OCI-LY3 (cell line): Measurements from ENCODE around the gene RUFY1.

Source experiments
- EZH2phosphoT487 ChIP-seq: fragments of 200-600 bp; shearing (Covaris generic); IDR thresholded peaks from 2 replicates; pipeline ENCODE4 v1.6.1; 2018; ENCODE audit warnings: antibody characterized with exemption, mixed run types, low read depth
- TF ChIP-seq, protein P1 (sequence below): fragments of 200-600, 300-600 bp; sonication (generic); IDR thresholded peaks from 2 replicates; pipeline ENCODE4 v1.5.1; 2014; ENCODE audit warnings: antibody characterized with exemption, low read length, low read depth

DNA sequence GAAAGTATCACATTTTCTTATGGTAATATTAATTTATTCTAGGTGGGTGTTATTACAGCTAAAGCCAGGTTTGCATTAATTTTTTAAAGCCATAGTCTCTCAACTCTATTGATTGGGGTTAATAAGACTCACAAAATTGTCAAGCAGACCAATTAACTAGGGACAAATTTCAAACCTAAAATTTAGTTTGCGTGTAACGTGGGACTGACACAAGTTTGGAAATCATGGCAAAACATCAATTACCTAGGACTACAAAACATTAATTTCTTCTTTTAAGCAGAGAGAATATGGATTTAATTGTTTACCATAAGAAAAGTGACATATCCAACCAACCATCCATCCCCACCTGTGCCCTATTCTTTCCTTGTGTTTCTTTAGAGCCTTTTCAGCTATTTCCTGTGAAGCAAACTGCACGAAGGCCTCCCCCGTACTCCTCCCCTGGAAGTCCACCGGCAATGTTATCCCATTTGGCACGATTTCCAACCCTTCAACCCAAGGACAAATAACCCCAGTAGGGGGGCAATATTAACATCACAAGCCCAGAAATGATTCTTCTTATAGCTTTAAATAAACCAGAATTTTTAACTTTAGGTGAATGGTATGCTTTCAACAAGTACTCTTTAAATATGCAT, 68.7 kb downstream of the RUFY1 start:
- TF ChIP-seq, protein P1, sequence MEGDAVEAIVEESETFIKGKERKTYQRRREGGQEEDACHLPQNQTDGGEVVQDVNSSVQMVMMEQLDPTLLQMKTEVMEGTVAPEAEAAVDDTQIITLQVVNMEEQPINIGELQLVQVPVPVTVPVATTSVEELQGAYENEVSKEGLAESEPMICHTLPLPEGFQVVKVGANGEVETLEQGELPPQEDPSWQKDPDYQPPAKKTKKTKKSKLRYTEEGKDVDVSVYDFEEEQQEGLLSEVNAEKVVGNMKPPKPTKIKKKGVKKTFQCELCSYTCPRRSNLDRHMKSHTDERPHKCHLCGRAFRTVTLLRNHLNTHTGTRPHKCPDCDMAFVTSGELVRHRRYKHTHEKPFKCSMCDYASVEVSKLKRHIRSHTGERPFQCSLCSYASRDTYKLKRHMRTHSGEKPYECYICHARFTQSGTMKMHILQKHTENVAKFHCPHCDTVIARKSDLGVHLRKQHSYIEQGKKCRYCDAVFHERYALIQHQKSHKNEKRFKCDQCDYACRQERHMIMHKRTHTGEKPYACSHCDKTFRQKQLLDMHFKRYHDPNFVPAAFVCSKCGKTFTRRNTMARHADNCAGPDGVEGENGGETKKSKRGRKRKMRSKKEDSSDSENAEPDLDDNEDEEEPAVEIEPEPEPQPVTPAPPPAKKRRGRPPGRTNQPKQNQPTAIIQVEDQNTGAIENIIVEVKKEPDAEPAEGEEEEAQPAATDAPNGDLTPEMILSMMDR, result no peak
- TF ChIP-seq EZH2phosphoT487, result no peak
